K562 (cell line): Measurements from ENCODE around the gene DTX3. TPM values are rescaled to one million over a fixed set of nuclear protein-coding genes. Genes with fewer than 3 reads are reported as not detected.

Source experiments
- ATAC-seq: fragments of 200-7000 bp; cut with Tn5 transposase; 3 replicates; pipeline ENCODE4 v1.9.1; 2020; ENCODE audit warnings: moderate library complexity
- BruUV-seq: library from RNA; stranded (reverse); fragments of 400-500 nt; replicated peaks from 2 replicates; lab custom pipeline; 2021; lab: Mats Ljungman, UMichigan
- CTCF ChIA-PET: fragments of 300-600 bp; formaldehyde crosslinking; extraction: SDS; loops from one replicate; lab custom pipeline; 2021; ENCODE audit warnings: low intra/inter-chr PET ratio; lab: Yijun Ruan, JAX
- POLR2A ChIA-PET: fragments of 300-600, 350-650 bp; sonication (Branson Sonifier 250); formaldehyde crosslinking; extraction: SDS; loops from one replicate; lab custom pipeline; 2021; ENCODE audit warnings: antibody characterized with exemption, inconsistent platforms; lab: Yijun Ruan, JAX
- DNase-seq, 4 experiments: peaks; one replicate each; pipeline versions ENCODE4 v3.0.0 to v3.0.0-alpha.2; 2011 to 2018; ENCODE audit warnings: low spot score in 3 of 4, mixed read lengths in 3 of 4; ENCODE audit errors: extremely low read depth in 1 of 4
- FAIRE-seq: peaks from 2 replicates; lab custom pipeline; 2011; peaks lifted over from hg19 to GRCh38; lab: Jason Lieb, UNC
- H2AFZ ChIP-seq: 2 replicates; pipeline ENCODE4 v1.6.0; 2011; ENCODE audit warnings: low read depth, low read length, control low read depth, inconsistent platforms
- H3K27ac ChIP-seq: fragments of 200-600 bp; 3 replicates; pipeline ENCODE4 v1.8.0; 2011; ENCODE audit warnings: low read depth, mild to moderate bottlenecking, control low read depth, inconsistent platforms, low read length, moderate library complexity, mixed read lengths; ENCODE audit errors: extremely low read depth
- H3K27me3 ChIP-seq, 2 experiments: fragments of 300-600 bp in 1 of 2; 2 replicates in 1 of 2; 3 replicates in 1 of 2; pipeline versions ENCODE4 v1.6.0 to v1.8.0; 2011; ENCODE audit warnings: inconsistent platforms in 2 of 2, low read length in 2 of 2, mild to moderate bottlenecking in 1 of 2, mixed read lengths in 1 of 2, moderate library complexity in 1 of 2; ENCODE audit not compliant: control insufficient read depth in 2 of 2, insufficient read depth in 2 of 2
- H3K36me3 ChIP-seq: fragments of 300-600 bp; 3 replicates; pipeline ENCODE4 v1.8.0; 2011; ENCODE audit warnings: mild to moderate bottlenecking, low read length, inconsistent platforms; ENCODE audit not compliant: control insufficient read depth, insufficient read depth
- H3K4me1 ChIP-seq, 2 experiments: fragments of 200-600 bp in 1 of 2; replicated peaks in 1 of 2; 2 replicates in 1 of 2; 3 replicates in 1 of 2; pipeline versions ENCODE4 v1.5.1 to v1.8.0; 2011; ENCODE audit warnings: inconsistent platforms in 2 of 2, low read length in 2 of 2, mild to moderate bottlenecking in 1 of 2, mixed read lengths in 1 of 2, moderate library complexity in 1 of 2; ENCODE audit not compliant: control insufficient read depth in 2 of 2, insufficient read depth in 2 of 2
- H3K4me2 ChIP-seq: 2 replicates; pipeline ENCODE4 v1.6.1; 2011; ENCODE audit warnings: low read length, control low read depth, inconsistent platforms, mixed read lengths; ENCODE audit not compliant: insufficient read depth
- H3K4me3 ChIP-seq: fragments of 200-600 bp; sonication (generic), shearing (Covaris generic); 2 replicates; pipeline ENCODE4 v1.5.1; 2016; ENCODE audit warnings: control low read depth, inconsistent platforms
- H3K79me2 ChIP-seq: fragments of 200-600 bp; 3 replicates; pipeline ENCODE4 v1.8.0; 2011; ENCODE audit warnings: low read length, inconsistent platforms; ENCODE audit not compliant: control insufficient read depth, insufficient read depth
- H3K9ac ChIP-seq, 2 experiments: 2 replicates each; pipeline versions ENCODE4 v1.6.0 to v1.6.1; 2011; ENCODE audit warnings: low read depth in 2 of 2, low read length in 2 of 2, control low read depth in 1 of 2, inconsistent platforms in 1 of 2, mild to moderate bottlenecking in 1 of 2, mixed read lengths in 1 of 2; ENCODE audit not compliant: insufficient read depth in 1 of 2
- H3K9me1 ChIP-seq: one replicate; pipeline ENCODE4 v1.6.0; 2011; ENCODE audit warnings: inconsistent platforms, mild to moderate bottlenecking, low read length, moderate library complexity; ENCODE audit not compliant: control insufficient read depth, insufficient read depth
- H3K9me3 ChIP-seq: replicated peaks from 2 replicates; pipeline ENCODE4 v1.5.1; 2011; ENCODE audit warnings: low read depth, low read length, inconsistent platforms; ENCODE audit not compliant: control insufficient read depth, insufficient read depth
- H4K20me1 ChIP-seq: replicated peaks from 2 replicates; pipeline ENCODE4 v1.6.1; 2011; ENCODE audit warnings: low read length, inconsistent platforms, mixed read lengths; ENCODE audit not compliant: control insufficient read depth, insufficient read depth
- CBX8 ChIP-seq: fragments of 200-600 bp; sonication (generic); IDR thresholded peaks from 2 replicates; pipeline ENCODE4 v1.6.1; 2012; ENCODE audit warnings: borderline replicate concordance, mixed run types, low read depth, mild to moderate bottlenecking, moderate library complexity, mixed read lengths, low read length, control low read depth, inconsistent platforms; ENCODE audit not compliant: poor library complexity, severe bottlenecking; ENCODE audit errors: extremely low read depth
- GABPA ChIP-seq: fragments of 200-800 bp; sonication (Bioruptor generic); conservative IDR thresholded peaks from 2 replicates; pipeline ENCODE4 v1.6.1; 2016; ENCODE audit warnings: low read depth, missing genetic modification characterization, missing compliant biosample characterization
- HDAC2 ChIP-seq: fragments of 450-650 bp; IDR thresholded peaks from 2 replicates; pipeline ENCODE4 v1.6.1; 2016; ENCODE audit warnings: mild to moderate bottlenecking
- NFIX ChIP-seq: fragments of 250-450 bp; sonication (Bioruptor Pico); IDR thresholded peaks from 2 replicates; pipeline ENCODE4 v1.4.0; 2020; ENCODE audit warnings: low read depth, mild to moderate bottlenecking, moderate library complexity
- PHF21A ChIP-seq: fragments of 450-650 bp; IDR thresholded peaks from 2 replicates; pipeline ENCODE4 v1.6.1; 2017; ENCODE audit warnings: low read depth, borderline replicate concordance
- PRDM10 ChIP-seq: fragments of 450-650 bp; IDR thresholded peaks from 2 replicates; pipeline ENCODE4 v1.6.1; 2018; ENCODE audit not compliant: partially characterized antibody
- U2AF2 ChIP-seq: fragments of 200-400 bp; formaldehyde crosslinking; optimal IDR thresholded peaks from 2 replicates; pipeline ENCODE3; 2017; ENCODE audit warnings: low read depth, mild to moderate bottlenecking, low read length
- XRCC5 ChIP-seq: fragments of 200-400 bp; formaldehyde crosslinking; IDR thresholded peaks from 2 replicates; pipeline ENCODE4 v1.6.1; 2017; ENCODE audit warnings: low read depth, mild to moderate bottlenecking, low read length
- ZNF444 ChIP-seq: fragments of 250-450 bp; sonication (Bioruptor Pico); IDR thresholded peaks from 2 replicates; pipeline ENCODE4 v1.4.0; 2020; ENCODE audit warnings: mild to moderate bottlenecking, moderate library complexity
- ZNF57 ChIP-seq: fragments of 450-650 bp; formaldehyde crosslinking; IDR thresholded peaks from 2 replicates; pipeline ENCODE4 v1.4.0; 2020; ENCODE audit warnings: mild to moderate bottlenecking, moderate library complexity
- WGBS: fragments of 100-300 bp; shearing (Covaris generic); methylation state at CpG from one replicate; pipeline ENCODE4 v1.1.6; 2016; ENCODE audit warnings: low coverage, mixed read lengths; ENCODE audit not compliant: insufficient coverage; ENCODE audit errors: missing lambda C conversion rate; 5-methylcytosine and 5-hydroxymethylcytosine counted together
- in situ Hi-C: fragments of 300-500 bp; cut with MboI; formaldehyde crosslinking; loops from 4 replicates; pipeline ENCODE4 v1.15.0; 2018; ENCODE audit warnings: inconsistent platforms, mixed read lengths
- intact Hi-C: fragments of 100-400 bp; cut with micrococcal nuclease; formaldehyde crosslinking; loops from 2 replicates; pipeline ENCODE4 v1.14.2; 2022
- polyA plus RNA-seq, 8 experiments: library from polyadenylated mRNA; depleted of rRNA in 4 of 8; stranded (reverse) in 5 of 8; unstranded in 3 of 8; fragments of >200 nt; fragmentation: Nextera tagmentation in 2 of 8; fragmentation: Illumina TruSeq in 1 of 8; extraction: Ambion mirVana in 2 of 8; extraction: Trizol in 1 of 8; gene quantifications; 2 replicates each; pipeline versions ENCODE4 v1.2.1 to v1.2.3, GENCODE V29; 2011 to 2014; ENCODE audit warnings: inconsistent platforms in 1 of 8, missing spikeins in 1 of 8
- total RNA-seq, 7 experiments: library from RNA; depleted of rRNA in 6 of 7; stranded (reverse); fragments of >200 nt in 6 of 7; fragmentation: Illumina TruSeq in 2 of 7; extraction: Trizol in 2 of 7; gene quantifications; 2 replicates each; pipeline versions ENCODE4 v1.2.1 to v1.2.3, GENCODE V29; 2011 to 2021; ENCODE audit warnings: low replicate concordance in 1 of 7
- TF ChIP-seq, protein P1 (sequence below), 3 experiments: IDR thresholded peaks in 2 of 3; conservative IDR thresholded peaks in 1 of 3; 2 replicates each; pipeline ENCODE4 v1.5.1; 2011 to 2012; ENCODE audit warnings: low read length in 3 of 3, mild to moderate bottlenecking in 3 of 3, control low read depth in 2 of 3, improper control_type of control experiment in 1 of 3, inconsistent platforms in 1 of 3, low read depth in 1 of 3, mixed read lengths in 1 of 3, moderate library complexity in 1 of 3; ENCODE audit not compliant: insufficient read depth in 2 of 3
- TF ChIP-seq, protein P2 (sequence below): fragments of 200-400 bp; formaldehyde crosslinking; IDR thresholded peaks from 2 replicates; pipeline ENCODE4 v1.6.1; 2017; ENCODE audit warnings: mild to moderate bottlenecking, low read depth, low read length, moderate library complexity

DTX3 gene
- total and polyA plus RNA-seq, 9 of the 15 experiments (the other 6 are each of a cell fraction or from before 2014, with no cell fraction given), result 0.03 to 0.09 (median 0.06) TPM; not detected in 6

DNA sequence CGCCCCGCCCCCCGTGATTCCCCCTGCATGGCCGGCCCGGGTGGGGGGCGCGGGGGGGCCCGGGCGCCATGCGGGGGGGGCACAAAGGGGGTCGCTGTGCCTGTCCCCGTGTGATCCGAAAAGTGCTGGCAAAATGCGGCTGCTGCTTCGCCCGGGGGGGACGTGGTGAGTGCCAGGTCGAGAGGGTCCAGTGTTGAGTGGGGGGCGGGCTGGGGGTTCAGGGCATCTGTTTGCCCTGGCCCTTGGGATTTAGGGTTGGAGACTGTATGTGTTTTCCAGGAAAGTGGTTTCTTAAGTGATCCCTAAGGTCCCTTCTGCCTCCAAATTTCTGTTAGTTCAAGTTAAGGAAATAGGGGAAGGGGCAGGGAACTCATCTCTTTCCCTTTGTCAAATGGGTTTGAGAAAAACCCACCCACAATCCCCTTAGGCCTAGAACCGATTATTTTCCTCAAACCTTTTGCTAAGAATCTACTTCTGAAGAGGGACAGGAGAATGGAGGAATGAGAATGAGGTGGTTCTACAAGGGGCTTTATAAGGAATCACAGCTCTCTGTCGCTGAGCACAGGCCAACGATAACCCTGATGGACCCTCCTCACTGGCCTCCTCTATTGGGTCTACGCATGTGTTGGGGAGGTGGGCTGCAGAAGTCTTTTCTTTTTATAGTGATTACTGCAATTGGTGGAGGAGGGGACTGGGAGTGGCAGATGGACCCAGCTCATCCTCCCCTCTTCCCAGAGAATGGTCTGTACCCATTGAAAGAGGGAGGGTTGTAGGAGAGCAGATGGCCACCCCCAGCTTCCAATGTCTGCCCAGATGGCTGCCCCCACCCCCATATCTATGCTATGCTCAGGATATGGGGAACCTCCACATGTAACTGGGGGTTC, 7.4 kb downstream of the DTX3 start:
- 32% methylated on average over 6 of the region's 23 CpGs for WGBS
- Histone ChIP-seq H3K27me3 (no peaks in the 10 kb centered on the region), H3K79me2 (peaks cover 2% of the 10 kb centered on the region; the same call in 2 of the 3 replicates), H4K20me1 (no peaks in the 10 kb centered on the region), H3K9me1 (peaks cover 4% of the 10 kb centered on the region), H3K27ac (peak overlapping the region; percentile 72), H3K36me3 (peaks cover 16% of the 10 kb centered on the region; the same call in 2 of the 3 replicates), H3K4me3 (peak overlapping the region; percentile 65), H3K9ac (peak overlapping the region; percentile 55 to 89), H3K4me1 (peaks cover 50 to 57% of the 10 kb centered on the region in 2 experiments), H3K4me2 (peak overlapping the region; percentile 67), H2AFZ (peak overlapping the region; percentile 35; the same call in 1 of the 2 replicates), H3K9me3 (no peaks in the 10 kb centered on the region)
- ChIA-PET CTCF (no interaction called here), POLR2A (interaction anchor here (0.8 to 1.7 kb wide), 6 partner anchors 8 to 96 kb away, joined by 3 to 6 read pairs (median 4); partner anchors contain the start of genes DDIT3 and DTX3)
- FAIRE-seq (no peak), ATAC-seq (no peak), DNase-seq (no peak)
- in situ Hi-C loops (no loop called here), intact Hi-C loops (no loop called here)
- TSS peak; percentile 79 for BruUV-seq
- no peak for TF ChIP-seq HDAC2
- TF ChIP-seq XRCC5, result no peak
- TF ChIP-seq U2AF2, result no peak
- TF ChIP-seq GABPA (tag), result peak; percentile 12; the same call in 1 of the 2 replicates
- TF ChIP-seq NFIX (CRISPR knock-in tag), result no peak
- TF ChIP-seq, protein P1, sequence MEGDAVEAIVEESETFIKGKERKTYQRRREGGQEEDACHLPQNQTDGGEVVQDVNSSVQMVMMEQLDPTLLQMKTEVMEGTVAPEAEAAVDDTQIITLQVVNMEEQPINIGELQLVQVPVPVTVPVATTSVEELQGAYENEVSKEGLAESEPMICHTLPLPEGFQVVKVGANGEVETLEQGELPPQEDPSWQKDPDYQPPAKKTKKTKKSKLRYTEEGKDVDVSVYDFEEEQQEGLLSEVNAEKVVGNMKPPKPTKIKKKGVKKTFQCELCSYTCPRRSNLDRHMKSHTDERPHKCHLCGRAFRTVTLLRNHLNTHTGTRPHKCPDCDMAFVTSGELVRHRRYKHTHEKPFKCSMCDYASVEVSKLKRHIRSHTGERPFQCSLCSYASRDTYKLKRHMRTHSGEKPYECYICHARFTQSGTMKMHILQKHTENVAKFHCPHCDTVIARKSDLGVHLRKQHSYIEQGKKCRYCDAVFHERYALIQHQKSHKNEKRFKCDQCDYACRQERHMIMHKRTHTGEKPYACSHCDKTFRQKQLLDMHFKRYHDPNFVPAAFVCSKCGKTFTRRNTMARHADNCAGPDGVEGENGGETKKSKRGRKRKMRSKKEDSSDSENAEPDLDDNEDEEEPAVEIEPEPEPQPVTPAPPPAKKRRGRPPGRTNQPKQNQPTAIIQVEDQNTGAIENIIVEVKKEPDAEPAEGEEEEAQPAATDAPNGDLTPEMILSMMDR (IDR thresholded peaks at IDR 0.05 in 2 of 3, conservative IDR thresholded peaks at IDR 0.05 in 1 of 3; ENCODE audit: insufficient read depth in 2 of 3, low read depth in 1 of 3, low read length in 3 of 3), result no peak
- TF ChIP-seq, protein P2, sequence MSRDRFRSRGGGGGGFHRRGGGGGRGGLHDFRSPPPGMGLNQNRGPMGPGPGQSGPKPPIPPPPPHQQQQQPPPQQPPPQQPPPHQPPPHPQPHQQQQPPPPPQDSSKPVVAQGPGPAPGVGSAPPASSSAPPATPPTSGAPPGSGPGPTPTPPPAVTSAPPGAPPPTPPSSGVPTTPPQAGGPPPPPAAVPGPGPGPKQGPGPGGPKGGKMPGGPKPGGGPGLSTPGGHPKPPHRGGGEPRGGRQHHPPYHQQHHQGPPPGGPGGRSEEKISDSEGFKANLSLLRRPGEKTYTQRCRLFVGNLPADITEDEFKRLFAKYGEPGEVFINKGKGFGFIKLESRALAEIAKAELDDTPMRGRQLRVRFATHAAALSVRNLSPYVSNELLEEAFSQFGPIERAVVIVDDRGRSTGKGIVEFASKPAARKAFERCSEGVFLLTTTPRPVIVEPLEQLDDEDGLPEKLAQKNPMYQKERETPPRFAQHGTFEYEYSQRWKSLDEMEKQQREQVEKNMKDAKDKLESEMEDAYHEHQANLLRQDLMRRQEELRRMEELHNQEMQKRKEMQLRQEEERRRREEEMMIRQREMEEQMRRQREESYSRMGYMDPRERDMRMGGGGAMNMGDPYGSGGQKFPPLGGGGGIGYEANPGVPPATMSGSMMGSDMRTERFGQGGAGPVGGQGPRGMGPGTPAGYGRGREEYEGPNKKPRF, result no peak
- TF ChIP-seq ZNF444 (CRISPR knock-in tag), result no peak
- no peak for TF ChIP-seq CBX8
- TF ChIP-seq ZNF57 (CRISPR knock-in tag), result no peak
- TF ChIP-seq PHF21A, result no peak
- TF ChIP-seq PRDM10, result peak; percentile 93
